Thyroid gland (tissue), 4 donors: ENCODE data around the gene RIMBP2.

ENCODE experiments used
- CTCF ChIP-seq, 6 experiments: fragments of 200-600 bp in 3 of 6; fragments of 450-650 bp in 3 of 6; sonication (generic) in 3 of 6; IDR thresholded peaks; one replicate each; pipeline ENCODE4 v1.5.1; 2016 to 2019; ENCODE audit warnings: antibody characterized with exemption in 6 of 6, mild to moderate bottlenecking in 2 of 6, inconsistent platforms in 1 of 6, moderate library complexity in 1 of 6
- POLR2A ChIP-seq, 2 donors: fragments of 450-650 bp; IDR thresholded peaks; one replicate each; pipeline ENCODE4 v1.6.1; 2017; ENCODE audit warnings: antibody characterized with exemption in 2 of 2, mild to moderate bottlenecking in 2 of 2, moderate library complexity in 1 of 2

- TF ChIP-seq CTCF (IDR thresholded peaks at IDR 0.05) (no peak), POLR2A (IDR thresholded peaks at IDR 0.05) (no peak)
Observed at GRCh38 chr12:130568041-130568440, 148.1 kb downstream of the RIMBP2 start.
